HG03439 (cell line): ENCODE results near the gene CSHL1.
"Not testable (repeated sequence)": the region's sequence is repeated elsewhere in the genome, so short reads cannot be mapped to it uniquely, and the experiment has no call there.

ENCODE experiments used
- ATAC-seq: cut with Tn5 transposase; IDR thresholded peaks from one replicate; pipeline ENCODE4 v1.9.1; 2021; ENCODE audit warnings: mild to moderate bottlenecking, moderate library complexity; ENCODE audit not compliant: unreplicated experiment

Gene CSHL1

DNA sequence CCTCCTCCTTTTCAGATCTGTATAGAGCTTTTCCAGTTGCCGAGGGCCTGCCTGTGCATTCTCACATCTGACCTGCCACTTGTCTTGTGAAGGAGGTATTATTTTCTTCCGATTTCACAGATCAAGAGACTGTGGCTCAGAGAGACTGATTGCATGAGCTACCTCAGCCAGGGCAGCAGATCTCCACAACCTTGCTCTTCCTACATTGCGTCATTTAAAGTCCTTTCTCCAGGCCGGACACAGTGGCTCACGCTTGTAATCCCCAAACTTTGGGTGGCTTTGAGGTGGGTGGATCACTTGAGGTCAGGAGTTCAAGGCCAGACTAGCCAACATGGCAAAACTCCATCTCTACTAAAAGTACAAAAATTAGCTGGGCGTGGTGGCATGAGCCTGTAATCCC lies 9.0 kb upstream of the CSHL1 start:
- not testable (repeated sequence) for ATAC-seq

DNA sequence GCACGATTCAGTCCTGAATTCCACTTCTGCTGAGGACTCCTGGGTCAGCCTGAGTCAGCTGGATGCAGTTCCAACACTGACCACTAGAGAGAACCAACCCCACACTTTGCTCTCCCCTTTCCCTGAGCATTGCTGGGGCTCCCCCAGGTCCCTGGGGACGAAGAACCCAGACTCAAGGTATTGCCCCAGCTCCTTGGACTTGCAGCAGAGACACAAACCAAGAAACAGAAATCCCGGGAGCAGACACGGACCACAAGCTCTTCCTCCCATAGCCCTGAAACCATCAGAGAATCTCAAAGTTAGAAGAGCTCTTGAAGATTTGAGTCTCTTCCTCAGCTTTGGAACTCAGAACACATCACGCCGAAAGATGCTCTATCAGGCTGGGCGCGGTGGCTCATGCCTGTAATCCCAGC lies 8.3 kb upstream of the CSHL1 start:
- no peak for ATAC-seq

DNA sequence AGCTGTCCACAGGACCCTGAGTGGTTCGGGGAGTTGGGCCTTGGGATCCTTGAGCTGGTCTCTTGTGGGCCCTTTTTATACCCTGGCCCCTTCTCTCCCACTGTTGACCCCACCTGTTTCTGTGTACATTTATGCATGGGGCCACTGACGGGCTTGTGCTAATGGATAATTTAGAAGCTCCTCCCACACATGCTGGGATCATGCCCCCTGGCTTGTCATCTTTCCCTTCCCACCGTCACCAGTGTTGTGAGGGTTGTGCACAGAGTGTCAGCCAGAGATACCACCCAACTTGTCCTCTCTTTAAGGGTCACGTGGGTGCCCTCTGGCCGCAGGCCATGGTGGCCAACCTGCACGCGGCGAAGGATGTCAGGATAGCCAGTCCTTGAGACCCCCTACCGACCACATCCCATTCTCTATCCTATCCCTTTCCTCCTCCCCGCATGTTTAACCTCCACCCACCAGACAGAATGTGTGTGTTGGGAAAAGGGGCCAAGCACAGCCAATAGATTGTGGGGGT lies 7.8 kb upstream of the CSHL1 start, which contains the start of gene GH1:
Gene GH1 (minus strand): TSS at position 51 of the 517 bp plus-strand sequence. CDS start 63 bp downstream, outside the sequence.
- not testable (repeated sequence) for ATAC-seq

GRCh38 chr17:63918305-63918704 lies 7.2 kb upstream of the CSHL1 start:
- no peak for ATAC-seq

DNA sequence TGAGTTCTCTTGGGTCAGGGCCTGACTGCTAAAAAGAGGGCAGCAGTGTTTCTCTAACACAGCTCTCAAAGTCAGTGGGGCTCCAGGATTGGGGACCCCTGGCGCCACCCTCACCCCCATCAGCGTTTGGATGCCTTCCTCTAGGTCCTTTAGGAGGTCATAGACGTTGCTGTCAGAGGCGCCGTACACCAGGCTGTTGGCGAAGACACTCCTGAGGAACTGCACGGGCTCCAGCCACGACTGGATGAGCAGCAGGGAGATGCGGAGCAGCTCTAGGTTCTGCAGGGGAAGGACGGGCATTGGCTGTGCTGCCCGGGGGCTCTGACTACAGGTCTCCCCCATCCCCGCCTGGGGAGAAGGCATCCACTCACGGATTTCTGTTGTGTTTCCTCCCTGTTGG lies 6.6 kb upstream of the CSHL1 start:
- ATAC-seq, result no peak

DNA sequence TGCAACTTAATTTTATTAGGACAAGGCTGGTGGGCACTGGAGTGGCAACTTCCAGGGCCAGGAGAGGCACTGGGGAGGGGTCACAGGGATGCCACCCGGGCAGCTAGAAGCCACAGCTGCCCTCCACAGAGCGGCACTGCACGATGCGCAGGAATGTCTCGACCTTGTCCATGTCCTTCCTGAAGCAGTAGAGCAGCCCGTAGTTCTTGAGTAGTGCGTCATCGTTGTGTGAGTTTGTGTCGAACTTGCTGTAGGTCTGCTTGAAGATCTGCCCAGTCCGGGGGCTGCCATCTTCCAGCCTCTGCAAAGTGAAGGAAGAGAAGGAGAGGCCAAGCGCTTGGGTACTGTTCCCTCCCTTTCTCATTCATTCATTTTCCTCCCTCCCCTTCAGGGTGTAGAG lies 6.1 kb upstream of the CSHL1 start:
- ATAC-seq, result not testable (repeated sequence)

GRCh38 chr17:63916566-63917185 lies 5.6 kb upstream of the CSHL1 start:
- no peak for ATAC-seq

DNA sequence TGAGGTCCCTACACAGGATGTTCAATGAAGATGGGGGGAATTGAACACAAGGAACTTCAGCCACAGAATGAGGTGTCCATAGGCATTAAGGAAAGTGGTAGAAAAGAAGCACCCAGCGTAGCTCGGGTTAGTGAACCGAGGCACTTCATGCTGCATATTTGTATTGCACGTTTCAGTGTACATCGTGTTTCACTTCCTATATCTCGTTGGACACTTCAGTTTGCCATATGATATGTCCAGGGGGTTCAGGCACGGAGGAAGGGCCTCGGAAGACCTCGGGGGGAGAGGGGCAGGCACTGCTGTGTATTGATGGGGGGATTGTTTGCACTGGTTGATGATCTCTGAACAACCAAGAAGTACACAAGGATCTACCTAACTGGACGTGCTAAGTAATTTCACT lies 4.7 kb upstream of the CSHL1 start:
- ATAC-seq, result not testable (repeated sequence)

GRCh38 chr17:63914471-63914870 lies 3.4 kb upstream of the CSHL1 start:
- ATAC-seq, result no peak

DNA sequence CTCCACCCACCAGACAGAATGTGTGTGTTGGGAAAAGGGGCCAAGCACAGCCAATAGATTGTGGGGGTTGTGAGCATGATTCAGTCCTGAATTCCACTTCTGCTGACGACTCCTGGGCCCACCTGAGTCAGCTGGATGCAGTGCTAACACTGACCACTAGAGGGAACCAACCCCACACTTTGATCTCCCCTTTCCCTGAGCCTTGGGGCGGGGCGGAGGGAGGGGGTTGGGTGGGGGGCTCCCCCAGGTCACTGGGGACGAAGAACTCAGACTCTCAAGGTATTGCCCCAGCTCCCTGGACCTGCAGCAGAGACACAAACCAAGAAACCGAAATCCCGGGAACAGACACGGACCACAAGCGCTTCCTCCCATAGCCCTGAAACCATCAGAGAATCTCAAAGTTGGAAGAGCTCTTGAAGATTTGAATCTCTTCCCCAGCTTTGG lies 621 bp upstream of the CSHL1 start:
- no peak for ATAC-seq

DNA sequence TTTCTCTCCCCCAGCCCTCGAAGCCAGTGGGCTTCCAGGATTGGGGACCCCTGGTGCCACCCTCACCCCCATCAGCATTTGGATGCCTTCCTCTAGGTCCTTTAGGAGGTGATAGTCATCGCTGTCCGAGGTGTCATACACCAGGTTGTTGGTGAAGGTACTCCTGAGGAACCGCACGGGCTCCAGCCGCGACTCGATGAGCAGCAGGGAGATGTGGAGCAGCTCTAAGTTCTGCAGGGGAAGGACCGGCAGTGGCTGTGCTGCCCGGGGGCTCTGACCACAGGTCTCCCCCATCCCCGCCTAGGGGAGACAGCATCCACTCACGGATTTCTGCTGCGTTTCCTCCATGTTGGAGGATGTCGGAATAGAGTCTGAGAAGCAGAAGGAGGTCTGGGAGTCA lies 962 bp downstream of the CSHL1 start:
- no peak for ATAC-seq

- ATAC-seq, result not testable (repeated sequence)
Observed at GRCh38 chr17:63909586-63909985, 1.5 kb downstream of the CSHL1 start.

DNA sequence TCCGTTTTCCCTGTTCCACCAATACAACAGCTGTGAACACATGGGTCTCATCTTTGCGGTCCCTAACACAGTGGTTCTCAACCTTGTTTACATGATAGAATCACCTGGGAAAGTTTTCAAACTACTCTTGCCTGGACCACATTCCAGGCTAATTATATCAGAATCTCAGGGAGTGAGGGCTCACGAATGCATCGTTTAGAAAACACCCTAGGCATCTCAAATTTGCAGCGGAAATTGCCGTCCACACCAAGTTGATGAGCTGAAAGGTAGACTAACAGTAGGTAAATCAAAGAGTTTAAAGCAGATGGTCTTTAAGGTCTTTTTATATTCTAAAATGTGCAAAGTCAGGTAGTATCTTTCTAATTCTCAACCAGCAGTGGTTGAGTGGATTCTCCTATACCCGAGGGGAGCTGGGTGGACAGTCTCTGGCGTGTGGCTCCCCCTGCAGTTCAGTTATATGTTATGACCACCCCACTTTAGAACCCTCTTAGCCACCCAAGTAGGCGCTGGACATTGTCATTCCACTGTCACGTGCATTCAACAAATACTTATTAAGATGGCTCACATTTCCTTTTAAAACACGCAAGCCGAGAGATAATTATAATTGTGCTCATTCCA lies 3.8 kb downstream of the CSHL1 start:
- ATAC-seq, result not testable (repeated sequence)

- not testable (repeated sequence) for ATAC-seq
Observed at GRCh38 chr17:63904796-63905195, 6.3 kb downstream of the CSHL1 start.

DNA sequence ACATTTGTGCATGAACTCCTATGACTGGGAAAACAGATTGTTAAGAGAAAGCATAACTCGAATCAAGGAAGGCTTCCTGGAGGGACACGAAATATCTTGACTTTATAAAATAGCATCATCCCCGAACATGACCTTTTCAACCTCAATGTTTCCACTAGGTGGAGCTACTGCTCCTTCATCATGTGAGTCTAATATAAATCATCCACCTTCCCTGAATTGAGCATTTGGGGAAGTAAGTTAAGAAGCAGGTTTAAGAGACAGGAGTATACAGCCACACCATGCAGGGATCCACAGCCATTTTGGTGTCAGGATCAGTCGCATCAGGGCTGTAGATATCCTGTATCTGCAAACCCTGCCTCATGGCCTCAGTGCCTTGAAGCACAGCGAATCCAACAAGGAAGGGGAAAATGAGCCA lies 7.3 kb downstream of the CSHL1 start:
- not testable (repeated sequence) for ATAC-seq

GRCh38 chr17:63901971-63902370 lies 9.1 kb downstream of the CSHL1 start:
- ATAC-seq, result not testable (repeated sequence)

DNA sequence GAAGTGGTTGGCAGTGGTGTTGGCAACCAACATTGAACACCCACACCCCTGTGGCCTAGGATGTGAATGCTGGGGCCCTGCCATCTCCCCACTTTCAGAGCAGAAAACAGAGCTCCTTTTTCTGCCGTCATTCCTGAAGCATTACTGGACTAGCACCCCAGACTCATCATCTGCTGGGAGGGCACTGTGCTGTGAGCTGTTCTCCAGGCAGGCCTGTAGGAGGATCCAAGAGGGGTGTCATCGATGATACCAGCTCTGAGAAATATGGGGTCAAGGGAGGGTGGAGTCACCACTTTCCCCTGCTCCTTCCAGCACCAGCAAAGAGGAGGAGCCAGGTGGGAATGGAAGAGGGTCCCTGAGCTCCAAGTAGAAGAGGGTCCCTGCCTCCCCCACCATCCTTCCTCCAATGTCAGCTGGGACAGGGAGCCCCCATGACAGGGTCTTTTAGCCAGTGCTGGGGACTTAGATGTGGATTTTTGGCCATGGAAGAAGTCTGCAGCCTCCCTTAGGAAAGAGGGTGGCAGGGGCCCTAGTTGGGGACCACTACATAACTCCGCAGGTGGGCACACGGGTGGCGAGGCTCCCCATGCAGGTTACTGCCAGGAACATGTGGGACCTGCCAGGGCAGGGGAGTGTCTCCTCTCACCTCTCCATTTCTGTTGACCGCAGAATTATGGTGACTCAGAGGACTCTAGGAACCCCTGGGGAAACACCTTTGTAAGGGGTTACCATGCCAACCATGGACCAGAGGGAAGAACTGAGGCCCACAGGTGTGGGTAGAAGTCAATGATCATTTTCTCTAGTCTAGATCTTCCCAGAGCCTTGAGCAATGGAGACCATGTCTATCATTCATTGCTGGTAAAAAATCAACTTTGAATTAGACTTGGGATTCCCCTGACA lies 11.9 kb downstream of the CSHL1 start:
- not testable (repeated sequence) for ATAC-seq

DNA sequence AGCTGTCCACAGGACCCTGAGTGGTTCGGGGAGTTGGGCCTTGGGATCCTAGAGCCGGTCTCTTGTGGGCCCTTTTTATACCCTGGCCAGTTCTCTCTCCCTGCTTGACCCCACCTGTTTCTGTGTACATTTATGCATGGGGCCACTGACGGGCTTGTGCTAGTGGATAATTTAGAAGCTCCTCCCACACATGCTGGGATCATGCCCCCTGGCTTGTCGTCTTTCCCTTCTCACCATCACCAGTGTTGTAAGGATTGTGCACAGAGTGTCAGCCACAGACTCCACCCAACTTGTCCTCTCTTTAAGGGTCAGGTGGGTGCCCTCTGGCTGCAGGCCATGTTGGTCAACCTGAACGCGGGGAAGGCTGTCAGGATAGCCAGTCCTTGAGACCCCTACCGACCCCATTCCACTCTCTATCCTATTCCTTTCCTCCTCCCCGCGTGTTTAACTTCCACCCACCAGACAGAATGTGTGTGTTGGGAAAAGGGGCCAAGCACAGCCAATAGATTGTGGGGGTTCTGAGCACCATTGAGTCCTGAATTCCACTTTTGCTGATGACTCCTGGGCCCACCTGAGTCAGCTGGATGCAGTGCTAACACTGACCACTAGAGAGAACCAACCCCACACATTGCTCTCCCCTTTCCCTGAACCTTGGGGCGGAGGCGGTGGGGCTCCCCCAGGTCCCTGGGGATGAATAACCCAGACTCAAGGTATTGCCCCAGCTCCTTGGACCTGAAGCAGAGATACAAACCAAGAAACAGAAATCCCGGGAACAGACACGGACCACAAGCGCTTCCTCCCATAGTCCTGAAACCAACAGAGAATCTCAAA lies 14.3 kb downstream of the CSHL1 start, which contains the start of gene CSH1:
Gene CSH1 (minus strand): TSS at position 51 of the 831 bp plus-strand sequence. CDS start 63 bp downstream, outside the sequence.
- ATAC-seq, result not testable (repeated sequence)

DNA sequence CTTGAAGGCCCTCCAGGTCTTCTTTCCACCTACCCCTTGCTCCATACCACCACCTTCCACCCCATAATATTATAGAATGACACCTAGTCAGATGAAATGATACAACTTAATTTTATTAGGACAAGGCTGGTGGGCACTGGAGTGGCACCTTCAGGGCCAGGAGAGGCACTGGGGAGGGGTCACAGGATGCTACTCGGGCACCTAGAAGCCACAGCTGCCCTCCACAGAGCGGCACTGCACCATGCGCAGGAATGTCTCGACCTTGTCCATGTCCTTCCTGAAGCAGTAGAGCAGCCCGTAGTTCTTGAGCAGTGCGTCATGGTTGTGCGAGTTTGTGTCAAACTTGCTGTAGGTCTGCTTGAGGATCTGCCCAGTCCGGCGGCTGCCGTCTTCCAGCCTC lies 16.2 kb downstream of the CSHL1 start:
- ATAC-seq, result not testable (repeated sequence)

DNA sequence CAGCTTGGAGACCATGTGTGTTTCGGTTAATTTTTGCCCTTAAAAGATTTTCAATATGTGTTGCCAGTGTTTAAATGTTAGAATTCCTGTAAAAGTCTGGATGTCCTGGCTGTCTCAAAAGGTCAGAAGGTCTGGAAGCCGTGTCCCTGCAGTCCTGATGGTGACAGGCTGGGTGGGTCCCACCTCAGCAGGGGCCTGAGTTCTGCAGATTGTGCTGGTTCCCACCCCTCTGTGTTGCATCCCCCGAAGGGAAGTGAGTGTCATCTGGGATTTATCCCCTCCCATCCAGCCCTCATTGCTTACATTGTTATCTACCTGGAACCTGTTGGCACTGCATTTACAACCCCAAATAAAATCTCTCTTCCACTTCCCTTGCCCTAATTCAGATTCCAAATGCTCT lies 17.0 kb downstream of the CSHL1 start:
- ATAC-seq, result not testable (repeated sequence)
